Fibroblast of villous mesenchyme (primary cell): ENCODE data around the gene YWHAG. TPM values are rescaled to one million over a fixed set of nuclear protein-coding genes. Genes with fewer than 3 reads are reported as not detected.
A peak's percentile ranks its signal among the peaks of the same experiment; 100 is the strongest.

Source experiments
- DNase-seq: peaks from one replicate; pipeline ENCODE4 v3.0.0-alpha.2; 2010; ENCODE audit warnings: low read depth
- H3K4me3 ChIP-seq: 2 replicates; pipeline ENCODE4 v1.5.1; 2011; ENCODE audit warnings: low read depth, mild to moderate bottlenecking, low read length
- total RNA-seq: library from RNA; depleted of rRNA; stranded (reverse); fragments of >200 nt; gene quantifications from 2 replicates; pipeline ENCODE4 v1.2.3, GENCODE V29; 2012
- TF ChIP-seq, protein P1 (sequence below): IDR thresholded peaks from 2 replicates; pipeline ENCODE4 v1.5.1; 2012; ENCODE audit warnings: low read depth, mild to moderate bottlenecking, low read length; ENCODE audit not compliant: insufficient read depth

Gene YWHAG
- total RNA-seq, 1 donor: 141 TPM

DNA sequence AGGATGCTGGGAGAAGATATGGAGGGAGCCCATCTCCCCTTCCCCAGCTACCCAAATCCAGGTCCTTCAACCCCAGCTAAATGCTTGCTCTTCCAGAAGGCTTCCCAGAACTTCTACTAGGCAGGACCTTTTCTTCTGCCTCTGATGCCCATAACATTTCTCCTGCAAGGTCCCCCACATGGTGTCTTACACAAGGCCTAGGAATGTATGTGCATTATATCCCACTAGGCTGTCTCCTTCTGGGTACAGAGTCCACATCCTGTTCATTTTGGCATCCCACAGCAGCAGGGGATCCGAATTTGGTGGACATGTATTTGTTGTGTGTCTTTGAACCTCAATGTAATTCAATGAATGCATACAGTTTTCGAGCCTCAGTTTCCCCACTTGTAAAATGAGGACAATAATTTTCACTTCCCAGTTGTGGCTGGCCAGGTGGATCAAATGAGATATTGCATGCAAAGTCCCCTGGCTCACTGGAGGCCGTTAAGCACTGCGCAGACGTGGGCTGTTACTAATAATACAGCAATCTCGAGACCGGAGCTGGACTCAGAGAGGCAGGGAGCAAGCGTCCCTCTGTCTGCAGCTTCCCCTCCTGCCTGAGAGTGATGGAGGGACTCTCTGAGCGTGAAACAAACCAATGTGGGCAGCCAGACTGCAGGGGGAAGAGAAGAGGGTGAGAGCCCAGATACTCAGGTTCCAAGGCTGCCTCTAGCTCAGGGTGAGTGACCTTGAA, 18.6 kb upstream of the YWHAG start:
- DNase-seq: no peak
- H3K4me3 ChIP-seq: no peak overlapping the region
- TF ChIP-seq, protein P1, sequence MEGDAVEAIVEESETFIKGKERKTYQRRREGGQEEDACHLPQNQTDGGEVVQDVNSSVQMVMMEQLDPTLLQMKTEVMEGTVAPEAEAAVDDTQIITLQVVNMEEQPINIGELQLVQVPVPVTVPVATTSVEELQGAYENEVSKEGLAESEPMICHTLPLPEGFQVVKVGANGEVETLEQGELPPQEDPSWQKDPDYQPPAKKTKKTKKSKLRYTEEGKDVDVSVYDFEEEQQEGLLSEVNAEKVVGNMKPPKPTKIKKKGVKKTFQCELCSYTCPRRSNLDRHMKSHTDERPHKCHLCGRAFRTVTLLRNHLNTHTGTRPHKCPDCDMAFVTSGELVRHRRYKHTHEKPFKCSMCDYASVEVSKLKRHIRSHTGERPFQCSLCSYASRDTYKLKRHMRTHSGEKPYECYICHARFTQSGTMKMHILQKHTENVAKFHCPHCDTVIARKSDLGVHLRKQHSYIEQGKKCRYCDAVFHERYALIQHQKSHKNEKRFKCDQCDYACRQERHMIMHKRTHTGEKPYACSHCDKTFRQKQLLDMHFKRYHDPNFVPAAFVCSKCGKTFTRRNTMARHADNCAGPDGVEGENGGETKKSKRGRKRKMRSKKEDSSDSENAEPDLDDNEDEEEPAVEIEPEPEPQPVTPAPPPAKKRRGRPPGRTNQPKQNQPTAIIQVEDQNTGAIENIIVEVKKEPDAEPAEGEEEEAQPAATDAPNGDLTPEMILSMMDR: no peak

DNA sequence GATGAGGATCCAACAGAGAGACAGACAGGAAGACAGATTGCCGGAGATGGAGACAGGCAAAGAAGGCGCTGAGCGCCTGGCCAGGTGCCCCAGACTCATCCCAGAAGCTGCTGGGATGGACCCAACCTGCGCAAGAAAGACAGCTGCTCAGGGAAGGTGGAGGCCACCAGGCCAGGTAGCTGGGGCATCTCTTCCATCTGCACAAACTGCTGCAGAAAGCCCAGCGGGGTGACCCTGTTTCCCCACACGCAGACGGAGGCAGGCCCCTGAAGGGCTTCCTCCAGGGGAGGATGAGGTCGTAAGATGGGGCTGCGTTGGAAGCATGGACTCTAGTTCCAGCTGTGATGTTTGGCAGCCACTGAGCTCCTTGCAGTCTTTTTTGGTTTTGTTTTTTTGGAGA, 16.5 kb upstream of the YWHAG start:
- no peak overlapping the region for H3K4me3 ChIP-seq
- DNase-seq: no peak
- TF ChIP-seq, protein P1: no peak

DNA sequence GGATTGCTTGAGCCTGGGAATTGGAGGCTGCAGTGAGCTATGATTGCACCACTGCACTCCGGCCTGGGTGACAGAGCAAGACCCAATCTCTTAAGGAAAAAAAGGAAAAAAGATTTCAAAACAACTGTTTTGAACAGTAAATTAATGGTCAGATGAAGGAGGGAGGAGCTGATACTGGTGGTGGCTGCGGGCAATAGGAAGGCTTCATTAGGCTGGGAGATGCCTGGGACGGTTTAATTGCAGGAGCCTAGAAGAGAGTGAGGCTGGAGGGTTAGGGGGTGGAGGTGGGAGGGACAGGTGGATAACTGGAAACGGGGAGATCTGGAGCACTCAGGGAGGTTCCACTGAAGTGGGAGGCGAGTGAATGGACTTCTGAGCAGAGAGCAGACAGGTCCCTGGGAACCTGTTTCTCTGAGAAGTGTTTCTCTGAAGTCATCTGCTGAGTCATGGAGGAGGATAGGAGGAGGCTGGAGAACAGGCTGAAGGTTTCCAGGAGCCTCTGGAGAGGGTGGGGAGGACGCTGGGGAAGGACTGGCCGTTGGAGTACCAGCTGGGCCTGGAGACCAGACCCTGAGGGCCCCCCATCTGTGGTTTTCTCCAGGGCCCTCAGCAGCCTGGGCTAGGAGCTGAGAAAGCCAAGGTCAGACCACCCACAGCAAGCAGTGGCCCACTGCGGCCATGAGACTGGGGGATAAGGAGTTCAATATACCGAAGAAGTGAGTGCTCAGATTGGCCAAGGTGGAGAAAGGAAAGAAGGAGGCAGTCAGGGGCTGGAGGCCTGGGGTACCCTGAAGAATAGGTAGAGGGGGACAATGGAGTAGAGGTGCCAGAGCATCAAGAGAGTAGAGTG, 14.4 kb upstream of the YWHAG start:
- no peak overlapping the region for H3K4me3 ChIP-seq
- TF ChIP-seq, protein P1: no peak
- peak; percentile 86 for DNase-seq

DNA sequence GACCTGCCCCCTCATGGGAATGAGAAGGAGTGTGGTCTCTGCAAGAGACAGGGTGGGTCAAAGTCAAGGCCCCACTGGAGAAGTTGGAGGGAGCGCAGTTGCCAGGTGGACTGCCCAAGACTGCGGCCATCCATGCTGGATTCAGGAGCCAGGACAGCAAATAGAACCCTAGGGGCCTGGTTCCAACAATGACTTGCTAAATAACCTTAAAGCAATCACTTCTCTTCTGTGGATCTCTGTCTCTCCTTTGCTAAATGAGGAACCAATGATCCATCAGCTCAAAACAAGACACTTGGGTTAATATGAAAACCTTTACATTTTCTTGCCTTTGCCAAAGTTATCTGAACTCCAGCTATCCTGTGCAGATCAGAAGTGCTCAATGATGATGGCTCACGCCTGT, 12.6 kb upstream of the YWHAG start:
- H3K4me3 ChIP-seq: no peak overlapping the region
- TF ChIP-seq, protein P1: no peak
- DNase-seq: no peak

DNA sequence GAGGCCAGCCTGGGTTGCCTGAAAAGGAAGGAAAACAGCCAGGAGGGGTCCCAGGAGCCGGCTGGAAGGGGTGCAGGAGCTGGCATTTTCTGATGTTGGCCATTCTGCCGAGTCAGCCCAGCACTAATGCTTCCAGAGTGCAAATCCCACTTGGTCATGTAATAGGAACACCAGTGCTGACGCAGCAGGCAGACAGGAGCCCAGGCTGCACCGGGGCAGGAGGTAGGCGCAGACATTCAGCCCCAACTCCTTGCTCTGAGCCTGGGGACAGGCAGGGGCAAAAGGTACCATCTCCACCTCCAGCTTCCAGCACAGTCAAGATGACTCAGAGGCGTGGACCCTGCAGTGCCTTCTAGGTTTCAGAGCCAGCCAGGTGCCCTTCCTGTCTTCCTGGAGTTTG, 10.2 kb upstream of the YWHAG start:
- TF ChIP-seq, protein P1: no peak
- H3K4me3 ChIP-seq: no peak overlapping the region
- no peak for DNase-seq

DNA sequence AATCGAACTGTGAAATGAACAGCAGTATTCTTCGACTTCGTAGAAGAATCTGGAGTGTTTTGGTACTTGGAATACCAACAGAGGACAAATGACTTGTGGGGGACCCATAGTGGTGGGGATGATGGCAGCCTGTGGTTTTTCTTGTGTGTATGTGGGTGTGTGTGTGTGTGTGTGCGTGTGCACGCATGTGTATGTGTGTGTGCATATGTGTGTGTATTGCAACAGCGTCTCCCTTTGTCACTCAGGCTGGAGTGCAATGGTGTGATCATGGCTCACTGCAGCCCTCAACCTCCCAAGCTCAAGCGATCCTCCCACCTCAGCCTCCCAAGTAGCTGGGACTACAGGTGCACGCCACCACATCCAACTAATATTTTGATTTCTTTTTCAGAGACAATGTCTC, 9.4 kb upstream of the YWHAG start:
- TF ChIP-seq, protein P1: no peak
- DNase-seq: no peak
- no peak overlapping the region for H3K4me3 ChIP-seq
